ENCODE measurements around the gene CASP4.
"Not testable (repeated sequence)": the region's sequence is repeated elsewhere in the genome, so short reads cannot be mapped to it uniquely, and the experiment has no call there.

CASP4 gene

GRCh38 chr11:104956528-104956927 is 11.8 kb downstream of the CASP4 start:
- no peak for DNase-seq (ENCODE audit: low read depth in 2 of 2)

GRCh38 chr11:104946907-104947306 is 21.5 kb downstream of the CASP4 start:
- no peak for DNase-seq (ENCODE audit: low read depth in 2 of 2)

- no peak for DNase-seq (ENCODE audit: low read depth in 2 of 2)
Measured at GRCh38 chr11:104944076-104944475, 24.3 kb downstream of the CASP4 start.

GRCh38 chr11:104943561-104943960 is 24.8 kb downstream of the CASP4 start:
- DNase-seq (ENCODE audit: low read depth in 2 of 2) = no peak

GRCh38 chr11:104934594-104934993 is 33.8 kb downstream of the CASP4 start:
- no peak for DNase-seq (ENCODE audit: low read depth in 2 of 2)

- DNase-seq (ENCODE audit: low read depth in 2 of 2) = not testable (repeated sequence)
Measured at GRCh38 chr11:104934073-104934472, 34.3 kb downstream of the CASP4 start.

GRCh38 chr11:104928811-104929210 is 39.6 kb downstream of the CASP4 start:
- no peak for DNase-seq (ENCODE audit: low read depth in 2 of 2)

- DNase-seq (ENCODE audit: low read depth in 2 of 2) = no peak
Measured at GRCh38 chr11:104926771-104927611, 41.4 kb downstream of the CASP4 start.

- no peak for DNase-seq (ENCODE audit: low read depth in 2 of 2)
Measured at GRCh38 chr11:104925850-104926249, 42.5 kb downstream of the CASP4 start.

GRCh38 chr11:104918113-104918824 is 50.1 kb downstream of the CASP4 start:
- no peak for DNase-seq (ENCODE audit: low read depth in 2 of 2)

GRCh38 chr11:104917271-104918112 is 50.9 kb downstream of the CASP4 start:
- DNase-seq (ENCODE audit: low read depth in 2 of 2) = no peak

- no peak for DNase-seq (ENCODE audit: low read depth in 2 of 2)
Measured at GRCh38 chr11:104916442-104916841, 51.9 kb downstream of the CASP4 start.

- no peak for DNase-seq (ENCODE audit: low read depth in 2 of 2)
Measured at GRCh38 chr11:104912102-104912501, 56.3 kb downstream of the CASP4 start.

GRCh38 chr11:104908186-104908531 is 60.2 kb downstream of the CASP4 start:
- no peak for DNase-seq (ENCODE audit: low read depth in 2 of 2)

GRCh38 chr11:104907521-104908185 is 60.7 kb downstream of the CASP4 start:
- no peak for DNase-seq (ENCODE audit: low read depth in 2 of 2)

GRCh38 chr11:104905271-104905670 is 63.1 kb downstream of the CASP4 start:
- no peak for DNase-seq (ENCODE audit: low read depth in 2 of 2)

- DNase-seq (ENCODE audit: low read depth in 2 of 2) = no peak
Measured at GRCh38 chr11:104899226-104899625, 69.1 kb downstream of the CASP4 start.

- no peak for DNase-seq (ENCODE audit: low read depth in 2 of 2)
Measured at GRCh38 chr11:104898685-104899013, 69.7 kb downstream of the CASP4 start.

GRCh38 chr11:104897891-104898684 is 70.3 kb downstream of the CASP4 start, which contains the start of gene CASP12:
Gene CASP12, minus strand, starts transcription at chr11:104898460.
- DNase-seq (ENCODE audit: low read depth in 2 of 2) = no peak

- DNase-seq (ENCODE audit: low read depth in 2 of 2) = no peak
Measured at GRCh38 chr11:104895634-104896033, 72.7 kb downstream of the CASP4 start.

- DNase-seq (ENCODE audit: low read depth in 2 of 2) = no peak
Measured at GRCh38 chr11:104893876-104894275, 74.5 kb downstream of the CASP4 start.

All from stimulated activated CD4-positive, alpha-beta T cell treated with anti-CD3 and anti-CD28 coated beads, Interleukin-4, amount 100 ng/mL, for 48 hours (primary cell).